ENCODE results near the gene B3GNT9.

Gene B3GNT9

GRCh38 chr16:67188798-67189197, 38.0 kb upstream of the B3GNT9 start:
- Histone ChIP-seq H3F3A (ENCODE audit: low read depth) (no peaks in the 10 kb centered on the region), H3K79me2 (ENCODE audit: insufficient read depth, low read length) (peaks cover 18% of the 10 kb centered on the region), H3K27me3 (ENCODE audit: insufficient read depth, low read length, poor library complexity, severe bottlenecking) (no peaks in the 10 kb centered on the region), H3K9me2 (replicated peaks; ENCODE audit: low read depth, low read length) (no peaks in the 10 kb centered on the region), H3K9ac (ENCODE audit: low read depth, low read length, poor library complexity, severe bottlenecking) (no peak overlapping the region), H3K4me3 (ENCODE audit: low read length, poor library complexity, severe bottlenecking) (no peak overlapping the region), H3K4me2 (ENCODE audit: low read depth, low read length, poor library complexity, severe bottlenecking) (no peak overlapping the region), H2AFZ (ENCODE audit: low read length) (no peak overlapping the region), H3K4me1 (ENCODE audit: insufficient read depth, low read length, poor library complexity, severe bottlenecking) (peaks cover 13% of the 10 kb centered on the region), H3K36me3 (ENCODE audit: insufficient read depth, low read length) (no peaks in the 10 kb centered on the region), H4K20me1 (ENCODE audit: insufficient read depth, low read length, poor library complexity, severe bottlenecking) (peaks cover 27% of the 10 kb centered on the region), H3K9me3 (ENCODE audit: insufficient read depth, low read depth, low read length) (no peaks in the 10 kb centered on the region)
- no peak for TF ChIP-seq EZH2phosphoT487 (IDR thresholded peaks at IDR 0.05; ENCODE audit: borderline replicate concordance)
- no peak for TF ChIP-seq CTCF (conservative IDR thresholded peaks at IDR 0.05; ENCODE audit: low read length)

- Histone ChIP-seq H3K27me3 (ENCODE audit: insufficient read depth, low read length, poor library complexity, severe bottlenecking) (no peaks in the 10 kb centered on the region), H3K9me3 (ENCODE audit: insufficient read depth, low read depth, low read length) (no peaks in the 10 kb centered on the region), H2AFZ (ENCODE audit: low read length) (no peak overlapping the region), H3F3A (ENCODE audit: low read depth) (no peaks in the 10 kb centered on the region), H3K4me2 (ENCODE audit: low read depth, low read length, poor library complexity, severe bottlenecking) (no peak overlapping the region), H3K9ac (ENCODE audit: low read depth, low read length, poor library complexity, severe bottlenecking) (no peak overlapping the region), H3K36me3 (ENCODE audit: insufficient read depth, low read length) (no peaks in the 10 kb centered on the region), H3K79me2 (ENCODE audit: insufficient read depth, low read length) (peaks cover 14% of the 10 kb centered on the region), H4K20me1 (ENCODE audit: insufficient read depth, low read length, poor library complexity, severe bottlenecking) (peaks cover 22% of the 10 kb centered on the region), H3K4me1 (ENCODE audit: insufficient read depth, low read length, poor library complexity, severe bottlenecking) (peaks cover 9% of the 10 kb centered on the region), H3K9me2 (replicated peaks; ENCODE audit: low read depth, low read length) (no peaks in the 10 kb centered on the region), H3K4me3 (ENCODE audit: low read length, poor library complexity, severe bottlenecking) (no peak overlapping the region)
- TF ChIP-seq EZH2phosphoT487 (IDR thresholded peaks at IDR 0.05; ENCODE audit: borderline replicate concordance) (no peak), CTCF (conservative IDR thresholded peaks at IDR 0.05; ENCODE audit: low read length) (no peak)
Observed at GRCh38 chr16:67188323-67188722, 37.5 kb upstream of the B3GNT9 start.

GRCh38 chr16:67187175-67187890, 36.5 kb upstream of the B3GNT9 start:
- H3K4me3 ChIP-seq (ENCODE audit: low read length, poor library complexity, severe bottlenecking) = no peak overlapping the region
- no peak overlapping the region for H2AFZ ChIP-seq (ENCODE audit: low read length)
- peaks cover 14% of the 10 kb centered on the region for H3K79me2 ChIP-seq (ENCODE audit: insufficient read depth, low read length)
- no peak overlapping the region for H3K4me2 ChIP-seq (ENCODE audit: low read depth, low read length, poor library complexity, severe bottlenecking)
- H3K4me1 ChIP-seq (ENCODE audit: insufficient read depth, low read length, poor library complexity, severe bottlenecking) = peaks cover 16% of the 10 kb centered on the region
- no peaks in the 10 kb centered on the region for H3K36me3 ChIP-seq (ENCODE audit: insufficient read depth, low read length)
- no peaks in the 10 kb centered on the region for H3K27me3 ChIP-seq (ENCODE audit: insufficient read depth, low read length, poor library complexity, severe bottlenecking)
- H3K9me2 ChIP-seq (replicated peaks; ENCODE audit: low read depth, low read length) = no peaks in the 10 kb centered on the region
- H3K9ac ChIP-seq (ENCODE audit: low read depth, low read length, poor library complexity, severe bottlenecking) = no peak overlapping the region
- TF ChIP-seq CTCF (conservative IDR thresholded peaks at IDR 0.05; ENCODE audit: low read length) (no peak), EZH2phosphoT487 (IDR thresholded peaks at IDR 0.05; ENCODE audit: borderline replicate concordance) (no peak)
- no peaks in the 10 kb centered on the region for H3F3A ChIP-seq (ENCODE audit: low read depth)
- peaks cover 20% of the 10 kb centered on the region for H4K20me1 ChIP-seq (ENCODE audit: insufficient read depth, low read length, poor library complexity, severe bottlenecking)
- no peaks in the 10 kb centered on the region for H3K9me3 ChIP-seq (ENCODE audit: insufficient read depth, low read depth, low read length)
